Right atrium auricular region (tissue), 2 donors: ENCODE results near the gene CCDC83. TPM values are rescaled to one million over a fixed set of nuclear protein-coding genes. Genes with fewer than 3 reads are reported as not detected.

ENCODE experiments used
- DNase-seq: peaks from one replicate; pipeline ENCODE4 v3.0.0-alpha.2; 2019; ENCODE audit warnings: low spot score
- H3K27ac ChIP-seq, 2 donors: fragments of 200-600 bp; sonication (generic); 1 replicate in 1 of 2; 2 replicates in 1 of 2; pipeline ENCODE4 v1.5.1; 2016 to 2019
- H3K27me3 ChIP-seq, 2 donors: fragments of 200-600 bp; sonication (generic); one replicate each; pipeline versions ENCODE4 v1.5.1 to v1.6.0; 2017 to 2019
- H3K36me3 ChIP-seq: fragments of 200-600 bp; sonication (generic); one replicate; pipeline ENCODE4 v1.5.1; 2016
- H3K4me1 ChIP-seq, 2 donors: fragments of 200-600 bp; sonication (generic); one replicate each; pipeline versions ENCODE4 v1.5.1 to v1.6.0; 2017 to 2019
- H3K4me3 ChIP-seq, 2 donors: fragments of 200-600 bp; sonication (generic); 1 replicate in 1 of 2; 2 replicates in 1 of 2; pipeline ENCODE4 v1.5.1; 2017 to 2019; ENCODE audit warnings: mild to moderate bottlenecking in 1 of 2, moderate library complexity in 1 of 2
- H3K9me3 ChIP-seq, 2 donors: fragments of 200-600 bp; sonication (generic); one replicate each; pipeline ENCODE4 v1.5.1; 2019
- CTCF ChIP-seq, 2 donors: fragments of 200-600 bp; sonication (generic); IDR thresholded peaks; one replicate each; pipeline ENCODE4 v1.5.1; 2019; ENCODE audit warnings: antibody characterized with exemption in 2 of 2
- total RNA-seq, 2 donors: library from RNA; depleted of rRNA; stranded (reverse); fragments of >200 nt; gene quantifications; one replicate each; pipeline ENCODE4 v1.1.0, GENCODE V29; 2016

Gene CCDC83
- total RNA-seq, 2 donors from 2014 or later = not detected

- H3K4me3 ChIP-seq = no peak overlapping the region
- no peaks in the 10 kb centered on the region for H3K36me3 ChIP-seq
- TF ChIP-seq CTCF (IDR thresholded peaks at IDR 0.05) = no peak
- H3K27ac ChIP-seq = no peak overlapping the region
- no peaks in the 10 kb centered on the region for H3K27me3 ChIP-seq
- peaks cover 0 to 4% of the 10 kb centered on the region in 2 donors for H3K4me1 ChIP-seq
- H3K9me3 ChIP-seq = no peaks in the 10 kb centered on the region
- DNase-seq = no peak
Observed at GRCh38 chr11:85930879-85931366, 75.7 kb downstream of the CCDC83 start.

GRCh38 chr11:85934596-85935169 lies 79.5 kb downstream of the CCDC83 start:
- TF ChIP-seq CTCF (IDR thresholded peaks at IDR 0.05) = no peak
- H3K36me3 ChIP-seq = no peaks in the 10 kb centered on the region
- no peaks in the 10 kb centered on the region for H3K9me3 ChIP-seq
- H3K27me3 ChIP-seq = no peaks in the 10 kb centered on the region
- DNase-seq = no peak
- peak overlapping the region in 1 of 2 donors; percentile 33 for H3K4me3 ChIP-seq
- H3K27ac ChIP-seq = no peak overlapping the region
- peaks cover 0 to 4% of the 10 kb centered on the region in 2 donors for H3K4me1 ChIP-seq

GRCh38 chr11:85935751-85936150 lies 80.6 kb downstream of the CCDC83 start:
- TF ChIP-seq CTCF (IDR thresholded peaks at IDR 0.05) = no peak
- H3K27me3 ChIP-seq = no peaks in the 10 kb centered on the region
- H3K36me3 ChIP-seq = no peaks in the 10 kb centered on the region
- peaks cover 0 to 4% of the 10 kb centered on the region in 2 donors for H3K4me1 ChIP-seq
- no peak for DNase-seq
- H3K9me3 ChIP-seq = no peaks in the 10 kb centered on the region
- no peak overlapping the region for H3K27ac ChIP-seq
- H3K4me3 ChIP-seq = no peak overlapping the region

GRCh38 chr11:85937835-85938234 lies 82.7 kb downstream of the CCDC83 start:
- H3K27me3 ChIP-seq = no peaks in the 10 kb centered on the region
- no peak overlapping the region for H3K27ac ChIP-seq
- H3K36me3 ChIP-seq = no peaks in the 10 kb centered on the region
- H3K4me3 ChIP-seq = no peak overlapping the region
- TF ChIP-seq CTCF (IDR thresholded peaks at IDR 0.05) = no peak
- peaks cover 0 to 4% of the 10 kb centered on the region in 2 donors for H3K4me1 ChIP-seq
- H3K9me3 ChIP-seq = no peaks in the 10 kb centered on the region
- no peak for DNase-seq

- no peaks in the 10 kb centered on the region for H3K9me3 ChIP-seq
- H3K27me3 ChIP-seq = no peaks in the 10 kb centered on the region
- no peak overlapping the region for H3K4me3 ChIP-seq
- no peak for TF ChIP-seq CTCF (IDR thresholded peaks at IDR 0.05)
- H3K27ac ChIP-seq = no peak overlapping the region
- peaks cover 0 to 4% of the 10 kb centered on the region in 2 donors for H3K4me1 ChIP-seq
- H3K36me3 ChIP-seq = no peaks in the 10 kb centered on the region
- no peak for DNase-seq
Observed at GRCh38 chr11:85939099-85940015, 84.2 kb downstream of the CCDC83 start.
